Astrocyte (in vitro differentiated cells and primary cell): ENCODE data around the gene FGGY.

Experiments used
- EZH2 ChIP-seq: IDR thresholded peaks from 2 replicates; pipeline ENCODE4 v1.6.1; 2012; ENCODE audit warnings: mild to moderate bottlenecking, low read length, inconsistent platforms; ENCODE audit not compliant: insufficient read depth
- TF ChIP-seq, protein P1 (sequence below): IDR thresholded peaks from 2 replicates; pipeline ENCODE4 v1.5.1; 2011; ENCODE audit warnings: low read depth, mild to moderate bottlenecking, inconsistent platforms, low read length, moderate library complexity; ENCODE audit not compliant: insufficient read depth

DNA sequence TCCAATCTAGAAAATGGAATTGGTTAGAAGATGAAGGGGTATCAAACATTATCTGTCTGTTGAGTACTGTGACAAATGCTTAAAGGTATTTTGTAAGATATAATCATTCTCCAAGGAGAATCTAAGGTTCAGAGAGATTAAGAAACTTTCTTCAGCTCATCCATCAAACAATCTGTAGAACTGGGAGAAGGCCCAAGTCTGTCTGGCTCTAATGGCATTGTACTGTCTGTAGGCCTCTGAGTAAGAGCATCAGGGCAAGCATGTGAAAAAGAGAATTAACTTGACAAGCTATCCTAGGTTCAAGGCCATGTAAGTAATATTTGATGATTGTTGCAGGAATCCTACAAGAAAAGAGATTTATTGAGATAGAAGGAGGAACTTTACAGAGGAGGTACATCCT is 5.3 kb upstream of the FGGY start:
- TF ChIP-seq, protein P1, sequence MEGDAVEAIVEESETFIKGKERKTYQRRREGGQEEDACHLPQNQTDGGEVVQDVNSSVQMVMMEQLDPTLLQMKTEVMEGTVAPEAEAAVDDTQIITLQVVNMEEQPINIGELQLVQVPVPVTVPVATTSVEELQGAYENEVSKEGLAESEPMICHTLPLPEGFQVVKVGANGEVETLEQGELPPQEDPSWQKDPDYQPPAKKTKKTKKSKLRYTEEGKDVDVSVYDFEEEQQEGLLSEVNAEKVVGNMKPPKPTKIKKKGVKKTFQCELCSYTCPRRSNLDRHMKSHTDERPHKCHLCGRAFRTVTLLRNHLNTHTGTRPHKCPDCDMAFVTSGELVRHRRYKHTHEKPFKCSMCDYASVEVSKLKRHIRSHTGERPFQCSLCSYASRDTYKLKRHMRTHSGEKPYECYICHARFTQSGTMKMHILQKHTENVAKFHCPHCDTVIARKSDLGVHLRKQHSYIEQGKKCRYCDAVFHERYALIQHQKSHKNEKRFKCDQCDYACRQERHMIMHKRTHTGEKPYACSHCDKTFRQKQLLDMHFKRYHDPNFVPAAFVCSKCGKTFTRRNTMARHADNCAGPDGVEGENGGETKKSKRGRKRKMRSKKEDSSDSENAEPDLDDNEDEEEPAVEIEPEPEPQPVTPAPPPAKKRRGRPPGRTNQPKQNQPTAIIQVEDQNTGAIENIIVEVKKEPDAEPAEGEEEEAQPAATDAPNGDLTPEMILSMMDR, result no peak
- no peak for TF ChIP-seq EZH2
